SK-N-SH (cell line): ENCODE results near the gene CISD3. TPM values are rescaled to one million over a fixed set of nuclear protein-coding genes. Genes with fewer than 3 reads are reported as not detected.

ENCODE experiments used
- CTCF ChIA-PET: fragments of 300-600, 350-600 bp; formaldehyde crosslinking; extraction: SDS; loops from one replicate; lab custom pipeline; 2021; lab: Yijun Ruan, JAX
- POLR2A ChIA-PET: fragments of 350-600 bp; sonication (Branson Sonifier 250); formaldehyde crosslinking; extraction: SDS; loops from one replicate; lab custom pipeline; 2020; ENCODE audit warnings: antibody characterized with exemption, inconsistent platforms; lab: Yijun Ruan, JAX
- DNase-seq: peaks from one replicate; pipeline ENCODE4 v3.0.0; 2012
- H2AFZ ChIP-seq: fragments of 200-600 bp; sonication (generic); 2 replicates; pipeline ENCODE4 v1.8.1; 2016; ENCODE audit warnings: antibody characterized with exemption, mild to moderate bottlenecking, low read depth
- H3F3A ChIP-seq: fragments of 200-600 bp; sonication (generic); replicated peaks from 2 replicates; pipeline ENCODE3; 2016; ENCODE audit warnings: antibody characterized with exemption, mild to moderate bottlenecking; ENCODE audit not compliant: insufficient read depth
- H3K27ac ChIP-seq, 2 experiments: fragments of 200-500 bp in 1 of 2; fragments of 200-600 bp in 1 of 2; sonication (Bioruptor generic) in 1 of 2; sonication (generic), shearing (Covaris generic) in 1 of 2; 2 replicates each; pipeline versions ENCODE4 v1.5.1 to v1.6.1; 2014 to 2016; ENCODE audit warnings: low read depth in 2 of 2, inconsistent platforms in 1 of 2, low read length in 1 of 2, mild to moderate bottlenecking in 1 of 2, mixed read lengths in 1 of 2
- H3K27me3 ChIP-seq: fragments of 200-600 bp; sonication (generic), shearing (Covaris generic); 2 replicates; pipeline ENCODE4 v1.6.1; 2016; ENCODE audit warnings: mixed run types; ENCODE audit not compliant: insufficient read depth
- H3K36me3 ChIP-seq, 2 experiments: fragments of 200-500 bp in 1 of 2; fragments of 200-600 bp in 1 of 2; sonication (Bioruptor generic) in 1 of 2; sonication (generic) in 1 of 2; replicated peaks in 1 of 2; 2 replicates each; pipeline versions ENCODE3 to v1.5.1; 2014 to 2016; ENCODE audit warnings: low read length in 1 of 2, mild to moderate bottlenecking in 1 of 2; ENCODE audit not compliant: insufficient read depth in 2 of 2, control insufficient read depth in 1 of 2
- H3K4me1 ChIP-seq, 2 experiments: fragments of 200-500 bp in 1 of 2; fragments of 200-600 bp in 1 of 2; sonication (Bioruptor generic) in 1 of 2; sonication (generic), shearing (Covaris generic) in 1 of 2; 2 replicates each; pipeline versions ENCODE4 v1.5.1 to v1.6.1; 2014 to 2016; ENCODE audit warnings: low read depth in 1 of 2, low read length in 1 of 2, mixed run types in 1 of 2; ENCODE audit not compliant: insufficient read depth in 2 of 2, control insufficient read depth in 1 of 2
- H3K4me2 ChIP-seq: fragments of 200-600 bp; sonication (generic), shearing (Covaris generic); 2 replicates; pipeline ENCODE4 v1.6.1; 2017; ENCODE audit warnings: mixed run types
- H3K4me3 ChIP-seq, 2 experiments: fragments of 200-500 bp in 1 of 2; fragments of 200-600 bp in 1 of 2; sonication (Bioruptor generic) in 1 of 2; sonication (generic), shearing (Covaris generic) in 1 of 2; 2 replicates each; pipeline versions ENCODE4 v1.5.1 to v1.8.1; 2014 to 2016; ENCODE audit warnings: low read depth in 2 of 2, inconsistent platforms in 1 of 2, low read length in 1 of 2, mild to moderate bottlenecking in 1 of 2, mixed read lengths in 1 of 2, moderate library complexity in 1 of 2
- H3K79me2 ChIP-seq: fragments of 200-600 bp; sonication (generic); 2 replicates; pipeline ENCODE4 v1.8.1; 2017; ENCODE audit warnings: mild to moderate bottlenecking; ENCODE audit not compliant: insufficient read depth
- H3K9ac ChIP-seq: fragments of 200-600 bp; sonication (generic); 2 replicates; pipeline ENCODE4 v1.6.1; 2017; ENCODE audit warnings: mixed run types
- H3K9me2 ChIP-seq: fragments of 200-600 bp; sonication (generic); 2 replicates; pipeline ENCODE4 v1.6.1; 2017; ENCODE audit warnings: mixed run types
- H3K9me3 ChIP-seq: fragments of 200-600 bp; sonication (generic); 2 replicates; pipeline ENCODE4 v1.6.1; 2017; ENCODE audit warnings: mixed run types, mild to moderate bottlenecking, moderate library complexity
- H4K20me1 ChIP-seq: fragments of 200-600 bp; sonication (generic); 2 replicates; pipeline ENCODE4 v1.6.1; 2017; ENCODE audit warnings: mild to moderate bottlenecking, mixed run types; ENCODE audit not compliant: insufficient read depth
- CHD2 ChIP-seq: fragments of 150-350 bp; IDR thresholded peaks from 2 replicates; pipeline ENCODE4 v1.6.1; 2018; ENCODE audit warnings: low read length; ENCODE audit not compliant: partially characterized antibody
- FOSL2 ChIP-seq: IDR thresholded peaks from 2 replicates; pipeline ENCODE4 v1.4.0; 2012; ENCODE audit warnings: low read depth, mild to moderate bottlenecking, moderate library complexity, borderline replicate concordance
- JUND ChIP-seq: IDR thresholded peaks from 2 replicates; pipeline ENCODE4 v1.4.0; 2012
- MXI1 ChIP-seq: IDR thresholded peaks from 2 replicates; pipeline ENCODE4 v1.6.1; 2012; ENCODE audit warnings: mild to moderate bottlenecking, low read depth, low read length, improper control_type of control experiment
- NFIC ChIP-seq: IDR thresholded peaks from 2 replicates; pipeline ENCODE4 v1.4.0; 2012; ENCODE audit warnings: borderline replicate concordance
- RAD21 ChIP-seq: IDR thresholded peaks from 2 replicates; pipeline ENCODE4 v1.6.1; 2012; ENCODE audit warnings: mild to moderate bottlenecking, low read length
- RFX5 ChIP-seq: IDR thresholded peaks from 2 replicates; pipeline ENCODE4 v1.6.1; 2012; ENCODE audit warnings: mild to moderate bottlenecking, improper control_type of control experiment, low read length
- SIN3A ChIP-seq: IDR thresholded peaks from 2 replicates; pipeline ENCODE4 v1.6.1; 2012; ENCODE audit warnings: low read depth, mild to moderate bottlenecking, low read length, moderate library complexity, borderline replicate concordance
- TAF1 ChIP-seq: IDR thresholded peaks from 2 replicates; pipeline ENCODE4 v1.6.1; 2012; ENCODE audit warnings: low read depth, mild to moderate bottlenecking, low read length, moderate library complexity, borderline replicate concordance
- TEAD4 ChIP-seq: IDR thresholded peaks from 2 replicates; pipeline ENCODE4 v1.4.0; 2012; ENCODE audit warnings: mild to moderate bottlenecking, borderline replicate concordance; ENCODE audit not compliant: insufficient read depth
- YY1 ChIP-seq: IDR thresholded peaks from 2 replicates; pipeline ENCODE4 v1.4.0; 2012; ENCODE audit warnings: low read depth, mild to moderate bottlenecking
- WGBS: methylation state at CpG from one replicate; pipeline ENCODE4 v1.1.6; 2017; ENCODE audit warnings: low lambda C conversion rate; 5-methylcytosine and 5-hydroxymethylcytosine counted together
- polyA plus RNA-seq, 3 experiments: library from polyadenylated mRNA; depleted of rRNA; stranded (reverse); fragments of >200 nt; gene quantifications; 2 replicates each; pipeline ENCODE4 v1.2.3, GENCODE V29; 2012
- TF ChIP-seq, protein P1 (sequence below): IDR thresholded peaks from 2 replicates; pipeline ENCODE4 v1.4.0; 2012; ENCODE audit warnings: low read depth, borderline replicate concordance
- TF ChIP-seq, protein P2 (sequence below): IDR thresholded peaks from 2 replicates; pipeline ENCODE4 v1.4.0; 2012; ENCODE audit warnings: low read depth
- TF ChIP-seq, protein P3 (sequence below): fragments of 200-600 bp; sonication (generic); IDR thresholded peaks from 2 replicates; pipeline ENCODE4 v1.6.1; 2017; ENCODE audit warnings: antibody characterized with exemption, mild to moderate bottlenecking, moderate library complexity

The CISD3 gene
- polyA plus RNA-seq, 1 of the 3 experiments (the other 2 are of a cell fraction): 16.5 TPM

DNA sequence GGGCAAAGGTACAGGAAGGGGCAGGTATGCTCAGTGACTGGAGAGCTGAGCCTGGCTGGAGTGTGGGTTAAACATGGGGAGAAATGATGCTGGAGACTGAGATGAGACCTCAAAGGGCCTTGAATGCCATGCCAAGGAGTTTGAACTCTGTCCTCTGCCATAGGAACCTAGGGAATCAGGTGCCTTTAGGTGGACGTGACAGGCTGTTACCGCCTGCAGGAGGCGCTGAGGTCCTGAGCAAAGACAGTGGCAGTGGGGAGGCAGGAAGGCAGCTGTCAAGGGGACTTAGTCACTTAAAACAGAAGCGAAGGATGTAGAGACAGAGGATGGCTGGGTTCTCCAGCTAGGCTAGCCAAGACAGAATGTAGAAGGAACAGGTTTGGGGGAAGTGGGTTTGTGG, 31.5 kb downstream of the CISD3 start (continued):
- TF ChIP-seq, protein P1, sequence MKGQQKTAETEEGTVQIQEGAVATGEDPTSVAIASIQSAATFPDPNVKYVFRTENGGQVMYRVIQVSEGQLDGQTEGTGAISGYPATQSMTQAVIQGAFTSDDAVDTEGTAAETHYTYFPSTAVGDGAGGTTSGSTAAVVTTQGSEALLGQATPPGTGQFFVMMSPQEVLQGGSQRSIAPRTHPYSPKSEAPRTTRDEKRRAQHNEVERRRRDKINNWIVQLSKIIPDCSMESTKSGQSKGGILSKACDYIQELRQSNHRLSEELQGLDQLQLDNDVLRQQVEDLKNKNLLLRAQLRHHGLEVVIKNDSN: no peak
- TF ChIP-seq RAD21 (peak; percentile 56), JUND (no peak), SIN3A (peak; percentile 53; the same call in 1 of the 2 replicates), FOSL2 (no peak), NFIC (no peak), MXI1 (no peak)

DNA sequence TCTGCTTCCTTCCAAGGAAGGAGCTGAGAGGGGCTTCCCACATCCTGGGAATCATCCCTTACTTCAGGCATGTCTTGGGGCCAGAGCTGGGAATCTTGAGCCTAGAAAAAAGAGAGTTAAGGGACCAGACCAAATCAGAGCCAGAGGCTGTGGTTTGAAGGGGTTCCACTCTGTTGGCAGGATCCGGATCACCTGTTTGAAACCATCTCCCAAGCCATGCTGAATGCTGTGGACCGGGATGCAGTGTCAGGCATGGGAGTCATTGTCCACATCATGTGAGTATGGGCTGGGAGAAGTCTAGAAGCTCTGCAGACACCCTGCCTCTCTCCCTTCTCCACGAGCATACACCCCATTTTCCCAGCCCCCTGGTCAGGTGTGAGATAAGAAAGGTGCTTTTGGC, 32.1 kb downstream of the CISD3 start:
- Histone ChIP-seq H3K27ac (no peak overlapping the region), H3K9me2 (no peaks in the 10 kb centered on the region), H3K27me3 (no peaks in the 10 kb centered on the region), H3K4me3 (no peak overlapping the region), H3K4me1 (no peaks in the 10 kb centered on the region), H3K9ac (no peak overlapping the region), H2AFZ (no peak overlapping the region), H3K36me3 (peaks cover 57 to 63% of the 10 kb centered on the region in 2 experiments), H3K9me3 (no peaks in the 10 kb centered on the region), H3F3A (peaks cover 24% of the 10 kb centered on the region), H4K20me1 (peaks cover 8% of the 10 kb centered on the region; the same call in 1 of the 2 replicates), H3K4me2 (no peak overlapping the region), H3K79me2 (peaks cover 15% of the 10 kb centered on the region; the same call in 1 of the 2 replicates)
- 60% methylated on average over 1 of the region's 3 CpGs for WGBS
- TF ChIP-seq, protein P2, sequence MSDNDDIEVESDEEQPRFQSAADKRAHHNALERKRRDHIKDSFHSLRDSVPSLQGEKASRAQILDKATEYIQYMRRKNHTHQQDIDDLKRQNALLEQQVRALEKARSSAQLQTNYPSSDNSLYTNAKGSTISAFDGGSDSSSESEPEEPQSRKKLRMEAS: no peak
- no peak for TF ChIP-seq YY1
- TF ChIP-seq, protein P3, sequence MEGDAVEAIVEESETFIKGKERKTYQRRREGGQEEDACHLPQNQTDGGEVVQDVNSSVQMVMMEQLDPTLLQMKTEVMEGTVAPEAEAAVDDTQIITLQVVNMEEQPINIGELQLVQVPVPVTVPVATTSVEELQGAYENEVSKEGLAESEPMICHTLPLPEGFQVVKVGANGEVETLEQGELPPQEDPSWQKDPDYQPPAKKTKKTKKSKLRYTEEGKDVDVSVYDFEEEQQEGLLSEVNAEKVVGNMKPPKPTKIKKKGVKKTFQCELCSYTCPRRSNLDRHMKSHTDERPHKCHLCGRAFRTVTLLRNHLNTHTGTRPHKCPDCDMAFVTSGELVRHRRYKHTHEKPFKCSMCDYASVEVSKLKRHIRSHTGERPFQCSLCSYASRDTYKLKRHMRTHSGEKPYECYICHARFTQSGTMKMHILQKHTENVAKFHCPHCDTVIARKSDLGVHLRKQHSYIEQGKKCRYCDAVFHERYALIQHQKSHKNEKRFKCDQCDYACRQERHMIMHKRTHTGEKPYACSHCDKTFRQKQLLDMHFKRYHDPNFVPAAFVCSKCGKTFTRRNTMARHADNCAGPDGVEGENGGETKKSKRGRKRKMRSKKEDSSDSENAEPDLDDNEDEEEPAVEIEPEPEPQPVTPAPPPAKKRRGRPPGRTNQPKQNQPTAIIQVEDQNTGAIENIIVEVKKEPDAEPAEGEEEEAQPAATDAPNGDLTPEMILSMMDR: no peak
- no peak for TF ChIP-seq TEAD4
- TF ChIP-seq CHD2: no peak
- no peak for TF ChIP-seq RFX5
- no peak for TF ChIP-seq JUND
- TF ChIP-seq TAF1: no peak
- DNase-seq: no peak
- ChIA-PET POLR2A (no interaction called here), CTCF (interaction anchor here (0.5 to 2.1 kb wide), 11 partner anchors 10 to 443 kb away, joined by 3 to 9 read pairs (median 3); partner anchors contain the start of genes CWC25 and PSMB3)
